ENCODE results near the gene UBXN1. TPM values are rescaled to one million over a fixed set of nuclear protein-coding genes. Genes with fewer than 3 reads are reported as not detected.

UBXN1 gene
- total RNA-seq, 1 experiment from 2014 or later, result 118 TPM

- Histone ChIP-seq H2BK120ac (ENCODE audit: low read depth, low read length, poor library complexity, severe bottlenecking) (no peak overlapping the region), H3K4ac (ENCODE audit: low read depth, low read length) (no peak overlapping the region), H2BK5ac (ENCODE audit: insufficient read length, low read length) (no peak overlapping the region), H3K79me2 (ENCODE audit: insufficient read depth, low read length) (peaks cover 2% of the 10 kb centered on the region; the same call in 1 of the 2 replicates), H2AK5ac (ENCODE audit: insufficient read length, low read length) (no peak overlapping the region), H3K14ac (ENCODE audit: insufficient read depth, low read length) (no peak overlapping the region), H3K23ac (ENCODE audit: insufficient read length, low read depth, low read length) (no peak overlapping the region), H3K9ac (ENCODE audit: extremely low read depth, insufficient read length, low read length) (no peak overlapping the region), H3K4me1 (ENCODE audit: insufficient read depth, low read length) (no peaks in the 10 kb centered on the region), H2AFZ (ENCODE audit: low read length) (no peak overlapping the region), H3K79me1 (ENCODE audit: insufficient read depth, low read depth, low read length, poor library complexity, severe bottlenecking) (peaks cover 5% of the 10 kb centered on the region), H3K9me3 (ENCODE audit: control insufficient read depth, low read depth, low read length) (no peaks in the 10 kb centered on the region), H2BK15ac (ENCODE audit: low read depth, low read length) (no peak overlapping the region), H3T11ph (ENCODE audit: low read length) (no peak overlapping the region), H4K8ac (replicated peaks; ENCODE audit: insufficient read length, low read depth, low read length) (no peak overlapping the region), H3K18ac (ENCODE audit: insufficient read length, low read depth, low read length) (no peak overlapping the region), H3K56ac (ENCODE audit: insufficient read length, low read depth, low read length) (no peak overlapping the region), H4K5ac (ENCODE audit: insufficient read length, low read depth, low read length) (no peak overlapping the region), H4K91ac (ENCODE audit: insufficient read length, low read depth, low read length) (no peak overlapping the region), H3K4me2 (ENCODE audit: insufficient read depth, insufficient read length, low read length) (no peak overlapping the region), H4K20me1 (ENCODE audit: control insufficient read depth, insufficient read depth, insufficient read length) (no peaks in the 10 kb centered on the region), H3K27me3 (ENCODE audit: insufficient read depth, low read length) (no peaks in the 10 kb centered on the region), H3K23me2 (ENCODE audit: insufficient read length, low read depth, low read length, poor library complexity, severe bottlenecking) (no peaks in the 10 kb centered on the region), H2BK20ac (ENCODE audit: low read depth, low read length, poor library complexity, severe bottlenecking) (no peak overlapping the region), H2BK12ac (ENCODE audit: insufficient read length, low read depth, low read length) (no peak overlapping the region), H3K27ac (ENCODE audit: insufficient read length, low read depth, low read length) (no peak overlapping the region)
- Mint-ChIP-seq H3K9me3 (no peaks in the 10 kb centered on the region), H3K27ac (no peak overlapping the region), H3K27me3 (ENCODE audit: low read depth) (no peaks in the 10 kb centered on the region), H3K36me3 (ENCODE audit: insufficient read depth in 1 of 3, low read depth in 3 of 3) (peaks cover 71 to 98% (median 97%) of the 10 kb centered on the region in 3 experiments), H3K4me1 (peaks cover 4 to 28% of the 10 kb centered on the region in 2 experiments; a peak in 3 of 4 replicates), H3K4me3 (no peak overlapping the region)
- no peak for DNase-seq
- WGBS (ENCODE audit: extremely low coverage, insufficient read length, low lambda C conversion rate), result no CpG with 5 or more reads among the region's 2 CpGs
- TF ChIP-seq, protein P1, sequence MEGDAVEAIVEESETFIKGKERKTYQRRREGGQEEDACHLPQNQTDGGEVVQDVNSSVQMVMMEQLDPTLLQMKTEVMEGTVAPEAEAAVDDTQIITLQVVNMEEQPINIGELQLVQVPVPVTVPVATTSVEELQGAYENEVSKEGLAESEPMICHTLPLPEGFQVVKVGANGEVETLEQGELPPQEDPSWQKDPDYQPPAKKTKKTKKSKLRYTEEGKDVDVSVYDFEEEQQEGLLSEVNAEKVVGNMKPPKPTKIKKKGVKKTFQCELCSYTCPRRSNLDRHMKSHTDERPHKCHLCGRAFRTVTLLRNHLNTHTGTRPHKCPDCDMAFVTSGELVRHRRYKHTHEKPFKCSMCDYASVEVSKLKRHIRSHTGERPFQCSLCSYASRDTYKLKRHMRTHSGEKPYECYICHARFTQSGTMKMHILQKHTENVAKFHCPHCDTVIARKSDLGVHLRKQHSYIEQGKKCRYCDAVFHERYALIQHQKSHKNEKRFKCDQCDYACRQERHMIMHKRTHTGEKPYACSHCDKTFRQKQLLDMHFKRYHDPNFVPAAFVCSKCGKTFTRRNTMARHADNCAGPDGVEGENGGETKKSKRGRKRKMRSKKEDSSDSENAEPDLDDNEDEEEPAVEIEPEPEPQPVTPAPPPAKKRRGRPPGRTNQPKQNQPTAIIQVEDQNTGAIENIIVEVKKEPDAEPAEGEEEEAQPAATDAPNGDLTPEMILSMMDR (conservative IDR thresholded peaks at IDR 0.05), result no peak
These were observed 40.6 kb upstream of the UBXN1 start for GRCh38 chr11:62719302-62719978.
